Activated B cell treated with CpG ODN at 0.5 μM for 24 hours (primary cell): ENCODE measurements around the gene SHF. TPM values are rescaled to one million over a fixed set of nuclear protein-coding genes. Genes with fewer than 3 reads are reported as not detected.

ENCODE experiments used
- ATAC-seq: fragments of 200-7000 bp; cut with Tn5 transposase; one replicate; pipeline ENCODE4 v1.10.0; 2021; ENCODE audit warnings: low read depth, mild to moderate bottlenecking, moderate library complexity
- CTCF ChIA-PET: fragments of 350-600 bp; sonication (Branson Sonifier 250); formaldehyde crosslinking; loops from one replicate; lab custom pipeline; 2021; ENCODE audit warnings: antibody characterized with exemption; lab: Charles Lee
- POLR2A ChIA-PET: fragments of 350-600 bp; sonication (Branson Sonifier 250); formaldehyde crosslinking; loops from one replicate; lab custom pipeline; 2021; ENCODE audit warnings: antibody characterized with exemption; lab: Charles Lee
- DNase-seq: peaks from one replicate; pipeline ENCODE4 v3.0.0; 2022
- H3K27ac Mint-ChIP-seq: one replicate; pipeline ENCODE4 v1.8.0; 2020; ENCODE audit warnings: mixed read lengths
- H3K27me3 Mint-ChIP-seq: one replicate; pipeline ENCODE4 v1.8.0; 2021; ENCODE audit warnings: mixed read lengths
- H3K36me3 Mint-ChIP-seq: one replicate; pipeline ENCODE4 v1.8.0; 2021; ENCODE audit warnings: low read depth, mixed read lengths
- H3K4me1 Mint-ChIP-seq: one replicate; pipeline ENCODE4 v1.8.0; 2021; ENCODE audit warnings: mixed read lengths
- H3K4me3 Mint-ChIP-seq: one replicate; pipeline ENCODE4 v1.8.0; 2020; ENCODE audit warnings: mild to moderate bottlenecking, mixed read lengths
- H3K9me3 Mint-ChIP-seq: one replicate; pipeline ENCODE4 v1.8.0; 2020; ENCODE audit warnings: mixed read lengths
- intact Hi-C: fragments of 100-400 bp; cut with micrococcal nuclease; formaldehyde crosslinking; loops from one replicate; pipeline ENCODE4 v1.15.1; 2024
- total RNA-seq: library from RNA; stranded (reverse); gene quantifications from 2 replicates; pipeline ENCODE4 v1.2.3, GENCODE V29; 2022
- TF ChIP-seq, protein P1 (sequence below): fragments of 200-600 bp; IDR thresholded peaks from one replicate; pipeline ENCODE4 v1.8.0; 2022; ENCODE audit warnings: antibody characterized with exemption, mild to moderate bottlenecking

SHF gene
- total RNA-seq, 1 donor from 2014 or later, result 8.5 TPM

DNA sequence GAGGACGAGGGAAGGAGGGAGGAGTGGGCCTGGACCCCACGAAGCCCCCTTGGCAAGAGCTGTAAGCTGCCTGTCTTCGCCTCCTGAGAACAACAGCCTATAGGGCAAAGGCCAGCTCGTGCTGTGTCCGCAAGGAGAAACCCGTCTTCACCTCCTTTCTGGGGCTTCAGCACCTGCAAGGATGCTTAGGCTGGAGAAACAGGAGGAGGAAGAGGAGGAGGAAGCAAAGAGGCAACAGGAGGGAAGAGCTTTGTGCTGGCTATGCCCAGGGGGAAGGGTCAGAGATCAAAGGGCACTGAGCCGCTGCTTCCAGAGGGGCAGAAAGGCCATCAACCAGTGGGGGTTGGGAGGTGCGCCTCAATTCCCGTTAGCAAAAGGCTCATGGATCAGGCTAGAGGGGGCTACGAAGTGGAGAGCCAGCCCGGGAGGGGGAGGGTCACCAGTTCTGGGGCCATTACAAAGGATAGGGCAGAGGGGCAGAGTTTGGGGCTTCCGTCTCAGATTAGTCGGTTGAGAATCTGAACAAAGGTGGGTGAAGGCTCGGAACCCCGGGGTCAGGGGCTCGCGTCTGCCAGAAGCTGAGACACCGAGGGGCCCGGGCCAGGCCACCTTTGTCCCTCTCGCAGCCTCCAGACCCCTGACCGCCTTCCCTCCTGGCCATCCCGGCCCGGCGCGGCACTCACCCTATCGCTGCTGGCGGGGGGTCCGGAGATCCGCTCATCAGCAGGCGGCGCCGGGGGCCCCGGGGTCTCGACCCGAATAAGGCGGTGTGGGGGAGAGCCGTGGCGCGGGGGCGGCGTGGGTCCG lies 792 bp downstream of the SHF start:
- Mint-ChIP-seq H3K27me3 (peaks cover 2% of the 10 kb centered on the region), H3K9me3 (no peaks in the 10 kb centered on the region), H3K27ac (peak overlapping the region; percentile 41), H3K4me1 (peaks cover 15% of the 10 kb centered on the region), H3K4me3 (peak overlapping the region; percentile 82), H3K36me3 (peaks cover 5% of the 10 kb centered on the region)
- ATAC-seq, result peak; percentile 12
- ChIA-PET POLR2A (interaction anchor here (1.2 to 2.9 kb wide), 6 partner anchors 11 to 69 kb away, joined by 3 to 48 read pairs (median 8); no protein-coding TSS in a partner anchor), CTCF (interaction anchor here (0.7 to 1.3 kb wide), 4 partner anchors 11 to 91 kb away, joined by 3 to 6 read pairs (median 4); no protein-coding TSS in a partner anchor)
- TF ChIP-seq, protein P1, sequence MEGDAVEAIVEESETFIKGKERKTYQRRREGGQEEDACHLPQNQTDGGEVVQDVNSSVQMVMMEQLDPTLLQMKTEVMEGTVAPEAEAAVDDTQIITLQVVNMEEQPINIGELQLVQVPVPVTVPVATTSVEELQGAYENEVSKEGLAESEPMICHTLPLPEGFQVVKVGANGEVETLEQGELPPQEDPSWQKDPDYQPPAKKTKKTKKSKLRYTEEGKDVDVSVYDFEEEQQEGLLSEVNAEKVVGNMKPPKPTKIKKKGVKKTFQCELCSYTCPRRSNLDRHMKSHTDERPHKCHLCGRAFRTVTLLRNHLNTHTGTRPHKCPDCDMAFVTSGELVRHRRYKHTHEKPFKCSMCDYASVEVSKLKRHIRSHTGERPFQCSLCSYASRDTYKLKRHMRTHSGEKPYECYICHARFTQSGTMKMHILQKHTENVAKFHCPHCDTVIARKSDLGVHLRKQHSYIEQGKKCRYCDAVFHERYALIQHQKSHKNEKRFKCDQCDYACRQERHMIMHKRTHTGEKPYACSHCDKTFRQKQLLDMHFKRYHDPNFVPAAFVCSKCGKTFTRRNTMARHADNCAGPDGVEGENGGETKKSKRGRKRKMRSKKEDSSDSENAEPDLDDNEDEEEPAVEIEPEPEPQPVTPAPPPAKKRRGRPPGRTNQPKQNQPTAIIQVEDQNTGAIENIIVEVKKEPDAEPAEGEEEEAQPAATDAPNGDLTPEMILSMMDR, result no peak
- DNase-seq, result no peak
- intact Hi-C loops, result no loop called here

DNA sequence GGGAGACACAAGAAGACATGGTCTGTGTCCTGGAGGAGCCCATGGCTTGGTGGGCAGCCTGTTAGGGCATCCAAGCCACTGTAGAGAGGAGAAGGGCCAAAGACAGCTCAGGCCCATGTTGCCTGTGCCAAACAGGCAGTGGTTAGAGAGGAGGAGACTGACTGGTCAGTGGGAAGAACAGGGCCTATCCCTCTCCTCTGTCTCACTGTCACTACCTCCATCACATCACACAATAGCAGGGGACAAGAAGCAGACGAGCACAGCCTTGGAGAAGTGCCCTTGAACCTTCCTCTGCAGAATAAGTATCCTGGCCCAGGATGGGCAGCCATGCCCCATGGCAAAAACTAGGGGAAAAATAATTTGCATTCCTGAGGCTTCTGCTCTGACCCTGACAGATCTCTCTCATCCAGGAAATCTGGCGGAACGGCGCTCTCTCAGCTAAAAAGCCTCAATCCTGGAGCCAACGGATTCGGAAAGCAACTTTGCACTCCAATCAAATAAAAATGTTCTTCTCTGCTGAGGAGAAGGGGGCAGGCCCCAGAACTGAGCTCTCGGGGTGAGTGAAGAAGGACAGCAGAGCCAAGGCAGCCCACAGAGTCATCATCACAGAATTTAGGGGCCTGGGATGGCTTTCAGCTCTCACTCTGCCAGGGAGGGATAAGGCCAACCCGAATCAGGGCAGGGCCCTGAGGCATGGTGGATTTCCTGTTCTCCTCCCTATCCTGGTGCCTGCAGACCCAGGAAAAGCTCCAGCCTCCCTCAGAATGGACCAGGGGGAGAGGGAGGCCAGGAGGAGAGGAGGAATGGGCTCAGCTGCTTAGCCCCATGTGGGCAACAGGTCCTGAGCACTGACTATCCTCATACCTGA lies 1.6 kb downstream of the SHF start:
- peak overlapping the region; percentile 27 for H3K27ac Mint-ChIP-seq
- H3K4me3 Mint-ChIP-seq, result peak overlapping the region; percentile 82
- TF ChIP-seq, protein P1, result no peak
- H3K9me3 Mint-ChIP-seq, result no peaks in the 10 kb centered on the region
- intact Hi-C loops, result no loop called here
- DNase-seq (no peak), ATAC-seq (no peak)
- H3K4me1 Mint-ChIP-seq, result peaks cover 15% of the 10 kb centered on the region
- POLR2A ChIA-PET, result interaction anchor here (0.6 to 2.9 kb wide), 5 partner anchors 12 to 68 kb away, joined by 3 to 48 read pairs (median 7); no protein-coding TSS in a partner anchor
- CTCF ChIA-PET, result interaction anchor here (0.7 to 1.2 kb wide), 3 partner anchors 18 to 92 kb away, joined by 3 to 4 read pairs (median 4); no protein-coding TSS in a partner anchor
- H3K27me3 Mint-ChIP-seq, result no peaks in the 10 kb centered on the region
- H3K36me3 Mint-ChIP-seq, result peaks cover 5% of the 10 kb centered on the region

DNA sequence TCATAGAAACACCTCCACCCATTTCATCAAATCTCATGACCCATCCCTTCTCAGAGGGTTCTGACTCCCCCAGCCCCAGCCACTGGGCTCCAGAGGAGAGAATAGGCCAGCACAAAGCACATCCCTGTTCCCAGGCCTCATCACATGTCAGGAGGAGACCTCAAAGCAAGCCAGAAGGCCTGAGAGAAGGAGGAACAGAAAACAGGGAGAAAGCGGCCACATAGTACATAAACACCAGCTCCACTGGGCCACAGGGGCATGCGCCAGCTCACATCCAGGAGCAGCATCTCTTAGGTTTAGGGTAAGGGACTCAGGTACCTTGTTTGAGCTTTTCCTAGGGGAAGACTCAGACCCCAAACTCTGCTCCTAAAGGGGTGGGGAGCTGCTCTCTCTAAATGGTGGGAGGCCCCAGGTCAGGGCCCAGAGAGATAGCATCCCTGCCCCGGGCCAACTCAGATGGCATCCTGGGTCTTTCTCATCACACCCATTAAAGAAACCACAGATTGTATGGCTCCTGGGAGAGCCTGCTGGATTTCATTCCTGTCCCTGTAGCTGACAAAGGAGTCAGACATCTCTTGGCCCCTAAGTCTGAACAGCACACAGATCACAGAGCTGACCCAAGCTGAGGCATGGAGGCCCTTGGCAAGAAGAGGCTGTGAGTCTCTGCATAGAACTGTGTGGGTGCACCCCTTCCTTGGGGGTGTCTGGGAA lies 2.5 kb downstream of the SHF start:
- intact Hi-C loops, result no loop called here
- TF ChIP-seq, protein P1, result no peak
- peak overlapping the region; percentile 27 for H3K27ac Mint-ChIP-seq
- ATAC-seq (no peak), DNase-seq (no peak)
- peaks cover 5% of the 10 kb centered on the region for H3K36me3 Mint-ChIP-seq
- POLR2A ChIA-PET, result interaction anchor here (0.5 to 2.5 kb wide), 4 partner anchors 13 to 19 kb away, joined by 3 to 8 read pairs (median 5); no protein-coding TSS in a partner anchor
- peak overlapping the region; percentile 45 for H3K4me3 Mint-ChIP-seq
- no peaks in the 10 kb centered on the region for H3K9me3 Mint-ChIP-seq
- peaks cover 16% of the 10 kb centered on the region for H3K4me1 Mint-ChIP-seq
- H3K27me3 Mint-ChIP-seq, result no peaks in the 10 kb centered on the region
- CTCF ChIA-PET, result interaction anchor here (1.2 kb wide), 1 partner anchor 17 kb away, joined by 4 read pairs; no protein-coding TSS in a partner anchor

DNA sequence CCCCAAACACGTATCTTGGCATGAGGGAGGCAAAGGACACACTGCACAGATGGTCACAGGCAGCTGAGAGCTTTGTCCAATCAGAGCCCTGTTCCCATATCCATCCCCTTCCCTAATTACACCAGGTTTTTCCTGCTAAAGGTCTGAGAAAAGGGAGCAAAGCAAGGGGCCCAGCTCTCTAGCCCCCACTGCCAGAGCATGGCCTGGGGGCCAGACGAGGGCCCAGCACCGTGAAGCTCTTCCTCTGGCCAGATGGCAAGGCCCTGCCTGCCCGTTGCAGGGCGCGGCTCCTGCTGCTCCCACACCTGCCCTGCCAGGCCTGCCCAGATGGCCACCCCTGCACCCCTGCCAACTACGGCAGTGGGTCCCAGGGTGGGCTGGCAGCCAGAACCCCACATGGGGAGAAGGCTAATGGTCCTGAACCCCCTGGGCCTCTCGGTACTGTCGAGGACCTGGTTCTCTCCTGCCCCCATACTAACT lies 3.2 kb downstream of the SHF start:
- intact Hi-C loops, result no loop called here
- ATAC-seq, result no peak
- no peaks in the 10 kb centered on the region for H3K27me3 Mint-ChIP-seq
- TF ChIP-seq, protein P1, result no peak
- H3K27ac Mint-ChIP-seq, result no peak overlapping the region
- H3K4me1 Mint-ChIP-seq, result peaks cover 18% of the 10 kb centered on the region
- H3K9me3 Mint-ChIP-seq, result no peaks in the 10 kb centered on the region
- H3K36me3 Mint-ChIP-seq, result peaks cover 5% of the 10 kb centered on the region
- no peak overlapping the region for H3K4me3 Mint-ChIP-seq
- no peak for DNase-seq
- ChIA-PET CTCF (interaction anchor here (1.2 kb wide), 1 partner anchor 16 kb away, joined by 4 read pairs; no protein-coding TSS in a partner anchor), POLR2A (interaction anchor here (0.5 to 2.5 kb wide), 3 partner anchors 14 to 19 kb away, joined by 3 to 8 read pairs (median 3); no protein-coding TSS in a partner anchor)
